NB4 (cell line): ENCODE measurements around the gene IL34.
A peak's percentile ranks its signal among the peaks of the same experiment; 100 is the strongest.
"Not testable (repeated sequence)": the region's sequence is repeated elsewhere in the genome, so short reads cannot be mapped to it uniquely, and the experiment has no call there.

Experiments used
- DNase-seq: peaks from one replicate; pipeline ENCODE4 v3.0.0; 2010; ENCODE audit warnings: low read depth
- H3K4me3 ChIP-seq: one replicate; pipeline ENCODE4 v1.5.1; 2011; ENCODE audit warnings: mild to moderate bottlenecking, low read depth, low read length, moderate library complexity
- CTCF ChIP-seq: IDR thresholded peaks from one replicate; pipeline ENCODE4 v1.5.1; 2012; ENCODE audit warnings: low read depth, low read length
- MYC ChIP-seq: IDR thresholded peaks from 2 replicates; pipeline ENCODE4 v1.6.1; 2011; ENCODE audit warnings: low read depth, low read length
- POLR2A ChIP-seq: IDR thresholded peaks from 2 replicates; pipeline ENCODE4 v1.6.1; 2011; ENCODE audit warnings: mild to moderate bottlenecking; ENCODE audit not compliant: insufficient read length; ENCODE audit errors: extremely low read depth
- TF ChIP-seq, protein P1 (sequence below): IDR thresholded peaks from 2 replicates; pipeline ENCODE4 v1.6.1; 2011; ENCODE audit warnings: low read depth, low read length

The IL34 gene

DNA sequence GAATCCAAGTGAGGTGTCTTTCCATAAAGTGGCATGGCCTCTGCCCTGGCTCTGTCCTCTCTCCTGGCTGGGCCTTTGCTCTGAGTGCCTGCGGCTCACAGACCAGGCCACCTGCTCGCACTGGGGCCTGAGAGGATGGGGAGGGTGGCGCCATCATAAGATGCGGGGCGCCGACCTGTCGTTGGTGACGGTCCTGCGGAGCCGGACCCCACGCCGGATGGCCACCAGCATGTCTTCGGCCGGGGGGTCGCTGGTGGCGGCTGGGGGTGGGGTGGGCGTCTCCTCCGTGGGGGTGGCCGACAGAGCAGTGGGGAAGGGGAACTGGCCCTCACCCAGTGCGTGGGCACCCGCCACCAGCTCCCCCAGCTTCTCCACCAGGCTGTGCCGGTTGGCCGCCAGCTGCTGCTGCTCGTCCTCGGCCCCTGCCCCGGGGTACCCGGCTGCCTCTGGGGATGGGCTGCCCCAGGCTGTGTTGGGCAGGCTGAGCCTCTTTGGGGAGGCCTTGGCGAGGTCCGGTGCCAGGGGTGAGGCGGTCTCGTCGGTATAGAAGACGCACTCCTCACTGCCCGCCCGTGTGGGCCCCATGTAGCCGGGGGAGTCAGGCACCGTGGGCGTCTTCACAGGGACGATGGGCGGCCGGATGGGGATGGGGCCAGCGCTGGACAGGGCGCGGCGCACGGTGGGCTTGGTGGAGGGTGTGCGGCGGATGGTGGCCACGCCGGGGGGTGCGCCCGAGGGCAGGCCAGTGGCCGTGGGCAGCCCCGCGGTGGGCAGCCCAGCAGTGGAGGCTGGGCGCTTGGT lies 17.4 kb downstream of the IL34 start:
- TF ChIP-seq POLR2A (no peak), MYC (no peak), CTCF (no peak)
- TF ChIP-seq, protein P1, sequence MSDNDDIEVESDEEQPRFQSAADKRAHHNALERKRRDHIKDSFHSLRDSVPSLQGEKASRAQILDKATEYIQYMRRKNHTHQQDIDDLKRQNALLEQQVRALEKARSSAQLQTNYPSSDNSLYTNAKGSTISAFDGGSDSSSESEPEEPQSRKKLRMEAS = no peak
- DNase-seq = no peak
- H3K4me3 ChIP-seq = no peak overlapping the region

- TF ChIP-seq POLR2A (peak; percentile 12), MYC (no peak), CTCF (no peak)
- TF ChIP-seq, protein P1 = no peak
- DNase-seq = peak; percentile 10
- no peak overlapping the region for H3K4me3 ChIP-seq
Observed at GRCh38 chr16:70664325-70665112, 18.2 kb downstream of the IL34 start.

DNA sequence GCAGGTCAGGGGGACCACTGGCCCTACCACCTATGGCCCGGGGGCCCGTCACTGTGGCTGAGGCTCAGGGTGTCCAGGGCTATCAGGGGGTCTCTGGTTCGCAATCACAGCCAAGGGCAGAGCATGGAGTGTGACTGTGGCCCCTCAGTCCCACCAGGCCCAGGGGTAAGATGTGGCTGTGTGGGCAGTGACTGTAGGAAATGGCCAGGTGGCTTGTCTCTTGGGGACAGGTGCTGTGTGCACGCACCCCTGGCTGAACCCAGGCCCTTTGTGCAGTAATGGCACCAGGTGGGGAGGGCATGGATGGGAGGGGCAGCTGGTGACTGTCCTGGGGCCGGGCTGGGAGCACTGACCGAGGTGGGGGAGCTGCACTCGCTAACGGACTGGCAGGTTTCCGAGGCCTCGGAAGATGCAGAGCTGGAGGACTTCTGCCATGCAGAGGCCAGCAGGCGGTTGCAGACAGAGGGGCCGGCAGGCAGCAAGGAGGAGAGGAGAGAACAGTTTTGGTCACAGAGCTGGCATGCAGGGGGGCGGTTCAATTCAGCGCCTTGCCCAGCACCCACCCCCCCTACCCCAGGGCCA lies 18.8 kb downstream of the IL34 start:
- H3K4me3 ChIP-seq = no peak overlapping the region
- no peak for TF ChIP-seq CTCF
- TF ChIP-seq, protein P1 = no peak
- no peak for TF ChIP-seq MYC
- TF ChIP-seq POLR2A = no peak
- peak; percentile 9 for DNase-seq

GRCh38 chr16:70665806-70666735 lies 19.7 kb downstream of the IL34 start:
- H3K4me3 ChIP-seq = no peak overlapping the region
- TF ChIP-seq, protein P1 = no peak
- no peak for TF ChIP-seq CTCF
- no peak for TF ChIP-seq POLR2A
- no peak for TF ChIP-seq MYC
- DNase-seq = no peak

DNA sequence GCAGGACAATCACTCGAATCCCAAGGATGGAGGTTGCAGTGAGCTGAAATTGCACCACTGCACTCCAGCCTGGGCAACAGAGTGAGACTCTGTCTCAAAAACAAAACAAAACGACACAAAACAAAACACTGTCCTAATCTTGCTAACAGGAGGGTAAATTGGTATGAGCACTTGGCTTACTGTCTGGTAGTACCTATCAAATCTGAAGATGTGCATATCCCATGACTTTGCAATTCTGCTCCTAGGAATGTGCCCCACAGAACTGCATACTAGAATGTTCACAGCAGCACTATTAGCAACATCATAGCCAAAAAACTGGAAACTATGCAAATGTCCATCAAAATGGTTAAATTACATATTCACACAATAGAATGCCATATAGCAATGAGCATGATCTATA lies 23.8 kb downstream of the IL34 start:
- H3K4me3 ChIP-seq = no peak overlapping the region
- DNase-seq = no peak
- no peak for TF ChIP-seq MYC
- TF ChIP-seq, protein P1 = no peak
- TF ChIP-seq POLR2A = no peak
- no peak for TF ChIP-seq CTCF

DNA sequence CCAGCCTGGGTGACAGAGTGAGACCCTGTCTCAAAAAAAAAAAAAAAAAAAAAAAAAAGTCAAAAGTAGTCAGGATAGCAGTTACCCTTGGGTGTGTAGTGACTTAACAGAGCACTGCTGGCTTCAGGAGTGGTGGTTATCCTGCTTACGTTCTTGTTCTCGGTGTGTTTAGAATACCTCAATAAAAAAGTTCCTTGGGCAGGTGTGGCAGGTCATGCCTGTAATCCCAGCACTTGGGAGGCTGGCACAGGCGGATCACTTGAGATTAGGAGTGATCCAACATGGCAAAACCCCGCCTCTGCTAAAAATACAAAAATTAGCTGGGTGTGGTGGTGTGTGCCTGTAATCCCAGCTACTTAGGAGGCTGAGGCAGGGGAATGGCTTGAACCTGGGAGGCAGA lies 24.6 kb downstream of the IL34 start:
- not testable (repeated sequence) for DNase-seq

More for the DNA sequence above, 24.6 kb downstream of the IL34 start:
- not testable (repeated sequence) for H3K4me3 ChIP-seq
